ENCODE measurements around the gene AOPEP. TPM values are rescaled to one million over a fixed set of nuclear protein-coding genes. Genes with fewer than 3 reads are reported as not detected.

AOPEP gene
- total and polyA plus RNA-seq, 4 donors = 29.0 to 121 (median 60.0) TPM

DNA sequence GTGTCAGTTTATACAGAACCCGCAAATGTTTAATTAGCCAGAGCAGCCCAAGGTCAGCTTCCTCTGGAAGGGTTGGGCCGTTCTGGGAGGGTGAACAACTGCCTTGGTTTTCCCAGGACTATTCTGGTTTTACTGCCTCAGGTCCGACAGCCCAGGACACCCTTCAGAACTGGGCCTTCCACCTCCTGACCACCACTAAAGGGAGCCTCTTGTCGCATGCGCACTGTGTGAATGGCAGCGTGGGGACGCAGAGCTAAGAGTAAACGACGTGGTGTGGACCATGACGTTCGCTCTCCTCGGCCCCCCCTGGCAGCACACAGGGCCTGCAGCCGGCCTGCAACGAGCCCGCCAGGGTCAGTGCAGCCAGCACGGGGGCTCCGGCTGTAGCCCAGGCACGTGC lies 376.1 kb downstream of the AOPEP start:
- H3K9me3 ChIP-seq (ENCODE audit: control insufficient read depth in 4 of 4, insufficient read depth in 3 of 4, low read length in 3 of 4) = peaks cover 0 to 2% (median 0%) of the 10 kb centered on the region in 4 donors
- DNase-seq (no peak), ATAC-seq (ENCODE audit: insufficient read depth, low FRiP score) (no peak)
- H3K36me3 ChIP-seq (ENCODE audit: control insufficient read depth in 4 of 4, insufficient read depth in 4 of 4, low read length in 4 of 4) = peaks cover under 1 to 30% (median 6%) of the 10 kb centered on the region in 4 donors
- WGBS, 2 donors = 89 to 91% methylated on average over 18 of the region's 18 CpGs
- no peaks in the 10 kb centered on the region for H3K27me3 ChIP-seq (ENCODE audit: control insufficient read depth in 3 of 3, insufficient read depth in 3 of 3, low read length in 2 of 3)
- H3K4me3 ChIP-seq = no peak overlapping the region
- no peak overlapping the region for H3K27ac ChIP-seq (ENCODE audit: low read depth in 1 of 2, low read length in 1 of 2)
- no peak overlapping the region for H3K9ac ChIP-seq (ENCODE audit: insufficient read depth in 1 of 2, low read length in 2 of 2)
- H3K4me1 ChIP-seq (ENCODE audit: control insufficient read depth in 5 of 5, insufficient read depth in 5 of 5, low read length in 5 of 5) = peaks cover 0 to 15% (median 4%) of the 10 kb centered on the region in 5 donors
- TF ChIP-seq, protein P1, sequence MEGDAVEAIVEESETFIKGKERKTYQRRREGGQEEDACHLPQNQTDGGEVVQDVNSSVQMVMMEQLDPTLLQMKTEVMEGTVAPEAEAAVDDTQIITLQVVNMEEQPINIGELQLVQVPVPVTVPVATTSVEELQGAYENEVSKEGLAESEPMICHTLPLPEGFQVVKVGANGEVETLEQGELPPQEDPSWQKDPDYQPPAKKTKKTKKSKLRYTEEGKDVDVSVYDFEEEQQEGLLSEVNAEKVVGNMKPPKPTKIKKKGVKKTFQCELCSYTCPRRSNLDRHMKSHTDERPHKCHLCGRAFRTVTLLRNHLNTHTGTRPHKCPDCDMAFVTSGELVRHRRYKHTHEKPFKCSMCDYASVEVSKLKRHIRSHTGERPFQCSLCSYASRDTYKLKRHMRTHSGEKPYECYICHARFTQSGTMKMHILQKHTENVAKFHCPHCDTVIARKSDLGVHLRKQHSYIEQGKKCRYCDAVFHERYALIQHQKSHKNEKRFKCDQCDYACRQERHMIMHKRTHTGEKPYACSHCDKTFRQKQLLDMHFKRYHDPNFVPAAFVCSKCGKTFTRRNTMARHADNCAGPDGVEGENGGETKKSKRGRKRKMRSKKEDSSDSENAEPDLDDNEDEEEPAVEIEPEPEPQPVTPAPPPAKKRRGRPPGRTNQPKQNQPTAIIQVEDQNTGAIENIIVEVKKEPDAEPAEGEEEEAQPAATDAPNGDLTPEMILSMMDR (IDR thresholded peaks at IDR 0.05; ENCODE audit: control extremely low read depth, extremely low read depth) = no peak

GRCh38 chr9:95103281-95103771 lies 376.8 kb downstream of the AOPEP start:
- Histone ChIP-seq H3K36me3 (ENCODE audit: control insufficient read depth in 4 of 4, insufficient read depth in 4 of 4, low read length in 4 of 4) (peaks cover 0 to 30% (median 6%) of the 10 kb centered on the region in 4 donors), H3K27ac (ENCODE audit: low read depth in 1 of 2, low read length in 1 of 2) (peak overlapping the region in 1 of 2 donors; percentile 4), H3K27me3 (ENCODE audit: control insufficient read depth in 3 of 3, insufficient read depth in 3 of 3, low read length in 2 of 3) (no peaks in the 10 kb centered on the region), H3K9ac (ENCODE audit: insufficient read depth in 1 of 2, low read length in 2 of 2) (no peak overlapping the region), H3K9me3 (ENCODE audit: control insufficient read depth in 4 of 4, insufficient read depth in 3 of 4, low read length in 3 of 4) (peaks cover 0 to 2% (median 0%) of the 10 kb centered on the region in 4 donors), H3K4me1 (ENCODE audit: control insufficient read depth in 5 of 5, insufficient read depth in 5 of 5, low read length in 5 of 5) (peaks cover 0 to 14% (median 3%) of the 10 kb centered on the region in 5 donors), H3K4me3 (no peak overlapping the region)
- ATAC-seq (ENCODE audit: insufficient read depth, low FRiP score) = no peak
- 77 to 84% methylated on average over 15 of the region's 15 CpGs for WGBS, 2 donors
- TF ChIP-seq, protein P1 (IDR thresholded peaks at IDR 0.05; ENCODE audit: control extremely low read depth, extremely low read depth) = no peak
- DNase-seq = no peak

- Histone ChIP-seq H3K9ac (ENCODE audit: insufficient read depth in 1 of 2, low read length in 2 of 2) (no peak overlapping the region), H3K4me3 (no peak overlapping the region), H3K9me3 (ENCODE audit: control insufficient read depth in 4 of 4, insufficient read depth in 3 of 4, low read length in 3 of 4) (peaks cover 0 to 2% (median 0%) of the 10 kb centered on the region in 4 donors), H3K27me3 (ENCODE audit: control insufficient read depth in 3 of 3, insufficient read depth in 3 of 3, low read length in 2 of 3) (no peaks in the 10 kb centered on the region), H3K27ac (ENCODE audit: low read depth in 1 of 2, low read length in 1 of 2) (peak overlapping the region in 1 of 2 donors; percentile 4), H3K36me3 (ENCODE audit: control insufficient read depth in 4 of 4, insufficient read depth in 4 of 4, low read length in 4 of 4) (peaks cover 0 to 25% (median 6%) of the 10 kb centered on the region in 4 donors), H3K4me1 (ENCODE audit: control insufficient read depth in 5 of 5, insufficient read depth in 5 of 5, low read length in 5 of 5) (peaks cover 0 to 14% (median 0%) of the 10 kb centered on the region in 5 donors)
- 59 to 81% methylated on average over 20 of the region's 20 CpGs for WGBS, 2 donors
- ATAC-seq (ENCODE audit: insufficient read depth, low FRiP score) = no peak
- DNase-seq = no peak
- TF ChIP-seq, protein P1 (IDR thresholded peaks at IDR 0.05; ENCODE audit: control extremely low read depth, extremely low read depth) = no peak
These were observed 377.5 kb downstream of the AOPEP start for GRCh38 chr9:95103871-95104580.
